Cardiac muscle cell (in vitro differentiated cells and primary cell): ENCODE measurements around the gene NUP205. TPM values are rescaled to one million over a fixed set of nuclear protein-coding genes. Genes with fewer than 3 reads are reported as not detected.

ENCODE experiments used
- DNase-seq, 2 donors: peaks; one replicate each; pipeline versions ENCODE4 v3.0.0 to v3.0.0-alpha.2; 2010 to 2017; ENCODE audit warnings: low read depth in 1 of 2, low spot score in 1 of 2
- H3K27ac ChIP-seq: fragments of 200-600 bp; sonication (generic); 2 replicates; pipeline ENCODE4 v1.5.1; 2016
- H3K27me3 ChIP-seq: fragments of 200-600 bp; sonication (generic); 2 replicates; pipeline ENCODE4 v1.6.0; 2016; ENCODE audit warnings: control low read depth
- H3K36me3 ChIP-seq: fragments of 200-600 bp; sonication (generic); 2 replicates; pipeline ENCODE4 v1.5.1; 2016; ENCODE audit warnings: control low read depth
- H3K4me1 ChIP-seq: fragments of 200-600 bp; sonication (generic); 2 replicates; pipeline ENCODE4 v1.8.1; 2017; ENCODE audit warnings: low read depth, mild to moderate bottlenecking, mixed run types
- H3K4me3 ChIP-seq: fragments of 200-600 bp; sonication (generic); 2 replicates; pipeline ENCODE4 v1.5.1; 2016; ENCODE audit warnings: mild to moderate bottlenecking
- H3K9me3 ChIP-seq: fragments of 200-600 bp; sonication (generic); 2 replicates; pipeline ENCODE4 v1.5.1; 2017; ENCODE audit warnings: low read depth, mild to moderate bottlenecking, control low read depth
- polyA plus RNA-seq: library from polyadenylated mRNA; unstranded; fragments of >200 nt; fragmentation: Nextera tagmentation; extraction: Ambion mirVana; gene quantifications from 2 replicates; pipeline ENCODE4 v1.2.1, GENCODE V29; 2016
- total RNA-seq: library from RNA; depleted of rRNA; stranded (reverse); fragments of >200 nt; gene quantifications from 2 replicates; pipeline ENCODE4 v1.2.3, GENCODE V29; 2016
- TF ChIP-seq, protein P1 (sequence below): IDR thresholded peaks from 2 replicates; pipeline ENCODE4 v1.5.1; 2012; ENCODE audit warnings: low read depth, mild to moderate bottlenecking, low read length

NUP205 gene
- total and polyA plus RNA-seq, 2 experiments from 2014 or later = 21.8 to 33.9 TPM

DNA sequence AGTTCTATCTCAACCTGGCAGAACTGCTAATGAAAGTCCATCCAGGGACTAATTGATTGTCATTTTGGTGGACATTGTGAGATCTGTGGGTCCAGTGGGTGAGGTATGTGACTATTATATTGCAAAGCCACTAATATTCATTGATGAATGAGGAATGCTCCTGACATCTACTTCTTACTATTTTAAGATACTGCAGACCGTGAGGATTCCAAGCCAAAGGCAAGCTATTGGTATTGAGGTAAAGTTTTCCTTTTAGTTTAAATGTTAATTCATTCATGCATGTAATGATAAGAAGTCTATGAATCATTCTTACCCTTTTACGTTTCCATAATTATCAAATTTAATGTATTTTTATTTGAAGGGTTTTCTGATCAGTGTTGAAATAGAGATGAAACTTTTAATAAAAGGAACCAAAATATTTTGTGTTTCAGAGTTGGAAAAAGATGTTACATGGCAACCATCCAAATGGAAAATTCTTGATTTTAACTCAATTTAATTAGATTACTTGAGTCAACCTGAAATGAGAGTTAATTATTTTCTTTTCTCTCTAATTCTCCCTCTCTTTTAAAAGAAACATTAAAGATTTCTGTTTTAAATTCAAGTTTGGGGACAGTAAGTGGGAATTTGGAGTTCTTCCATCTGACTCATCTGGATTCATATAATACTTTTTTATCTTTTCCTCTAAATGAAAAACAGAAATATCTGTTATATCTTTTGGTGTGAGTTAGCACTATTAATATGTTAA lies 39.6 kb downstream of the NUP205 start:
- Histone ChIP-seq H3K27me3 (no peaks in the 10 kb centered on the region), H3K4me1 (no peaks in the 10 kb centered on the region), H3K27ac (no peak overlapping the region), H3K4me3 (no peak overlapping the region), H3K36me3 (peaks cover 60% of the 10 kb centered on the region), H3K9me3 (no peaks in the 10 kb centered on the region)
- DNase-seq = peak in 1 of 2 donors; percentile 26
- TF ChIP-seq, protein P1, sequence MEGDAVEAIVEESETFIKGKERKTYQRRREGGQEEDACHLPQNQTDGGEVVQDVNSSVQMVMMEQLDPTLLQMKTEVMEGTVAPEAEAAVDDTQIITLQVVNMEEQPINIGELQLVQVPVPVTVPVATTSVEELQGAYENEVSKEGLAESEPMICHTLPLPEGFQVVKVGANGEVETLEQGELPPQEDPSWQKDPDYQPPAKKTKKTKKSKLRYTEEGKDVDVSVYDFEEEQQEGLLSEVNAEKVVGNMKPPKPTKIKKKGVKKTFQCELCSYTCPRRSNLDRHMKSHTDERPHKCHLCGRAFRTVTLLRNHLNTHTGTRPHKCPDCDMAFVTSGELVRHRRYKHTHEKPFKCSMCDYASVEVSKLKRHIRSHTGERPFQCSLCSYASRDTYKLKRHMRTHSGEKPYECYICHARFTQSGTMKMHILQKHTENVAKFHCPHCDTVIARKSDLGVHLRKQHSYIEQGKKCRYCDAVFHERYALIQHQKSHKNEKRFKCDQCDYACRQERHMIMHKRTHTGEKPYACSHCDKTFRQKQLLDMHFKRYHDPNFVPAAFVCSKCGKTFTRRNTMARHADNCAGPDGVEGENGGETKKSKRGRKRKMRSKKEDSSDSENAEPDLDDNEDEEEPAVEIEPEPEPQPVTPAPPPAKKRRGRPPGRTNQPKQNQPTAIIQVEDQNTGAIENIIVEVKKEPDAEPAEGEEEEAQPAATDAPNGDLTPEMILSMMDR = no peak

GRCh38 chr7:135597926-135598305 lies 40.2 kb downstream of the NUP205 start:
- DNase-seq = peak in 1 of 2 donors; percentile 15
- Histone ChIP-seq H3K4me3 (no peak overlapping the region), H3K4me1 (no peaks in the 10 kb centered on the region), H3K27me3 (no peaks in the 10 kb centered on the region), H3K36me3 (peaks cover 58% of the 10 kb centered on the region), H3K27ac (no peak overlapping the region), H3K9me3 (no peaks in the 10 kb centered on the region)
- TF ChIP-seq, protein P1 = no peak

GRCh38 chr7:135599471-135599870 lies 41.8 kb downstream of the NUP205 start:
- Histone ChIP-seq H3K36me3 (peaks cover 48% of the 10 kb centered on the region), H3K4me1 (no peaks in the 10 kb centered on the region), H3K4me3 (no peak overlapping the region), H3K27me3 (no peaks in the 10 kb centered on the region), H3K27ac (no peak overlapping the region), H3K9me3 (no peaks in the 10 kb centered on the region)
- DNase-seq = no peak
- TF ChIP-seq, protein P1 = no peak

GRCh38 chr7:135600226-135600625 lies 42.5 kb downstream of the NUP205 start:
- TF ChIP-seq, protein P1 = no peak
- peaks cover 49% of the 10 kb centered on the region for H3K36me3 ChIP-seq
- no peak for DNase-seq

DNA sequence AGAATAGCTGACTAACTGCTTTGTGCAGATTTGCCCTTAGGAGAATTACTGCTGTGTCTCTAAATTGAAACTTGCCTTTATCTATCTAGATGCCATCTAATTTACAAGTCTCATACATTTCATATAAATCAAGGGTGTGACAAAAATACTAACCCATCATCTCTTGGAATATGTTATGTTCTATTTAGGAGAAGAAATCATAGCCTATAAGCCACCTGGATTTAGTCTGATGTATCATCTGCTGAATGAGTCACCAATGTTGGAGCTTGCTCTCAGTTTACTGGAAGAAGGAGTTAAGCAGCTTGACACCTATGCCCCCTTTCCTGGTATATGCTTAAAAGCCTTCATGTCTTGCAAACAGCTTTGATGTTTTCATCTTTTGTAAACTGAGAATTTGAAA lies 43.5 kb downstream of the NUP205 start:
- Histone ChIP-seq H3K36me3 (peaks cover 57% of the 10 kb centered on the region), H3K4me3 (no peak overlapping the region), H3K4me1 (no peaks in the 10 kb centered on the region), H3K9me3 (no peaks in the 10 kb centered on the region), H3K27me3 (no peaks in the 10 kb centered on the region), H3K27ac (no peak overlapping the region)
- TF ChIP-seq, protein P1 = no peak
- DNase-seq = peak in 1 of 2 donors; percentile 15

More at GRCh38 chr7:135600226-135600625, 42.5 kb downstream of the NUP205 start:
- Histone ChIP-seq H3K4me3 (no peak overlapping the region), H3K9me3 (no peaks in the 10 kb centered on the region), H3K27me3 (no peaks in the 10 kb centered on the region), H3K4me1 (no peaks in the 10 kb centered on the region), H3K27ac (no peak overlapping the region)
